GM10266 (cell line): ENCODE results near the gene RHBDD1.

Experiments used
- DNase-seq: peaks from one replicate; pipeline ENCODE4 v3.0.0; 2012; ENCODE audit errors: extremely low spot score
- TF ChIP-seq, protein P1 (sequence below): IDR thresholded peaks from 2 replicates; pipeline ENCODE4 v1.5.1; 2012; ENCODE audit warnings: mild to moderate bottlenecking, low read depth; ENCODE audit not compliant: control insufficient read depth, insufficient read depth; ENCODE audit errors: missing control alignments

The RHBDD1 gene

DNA sequence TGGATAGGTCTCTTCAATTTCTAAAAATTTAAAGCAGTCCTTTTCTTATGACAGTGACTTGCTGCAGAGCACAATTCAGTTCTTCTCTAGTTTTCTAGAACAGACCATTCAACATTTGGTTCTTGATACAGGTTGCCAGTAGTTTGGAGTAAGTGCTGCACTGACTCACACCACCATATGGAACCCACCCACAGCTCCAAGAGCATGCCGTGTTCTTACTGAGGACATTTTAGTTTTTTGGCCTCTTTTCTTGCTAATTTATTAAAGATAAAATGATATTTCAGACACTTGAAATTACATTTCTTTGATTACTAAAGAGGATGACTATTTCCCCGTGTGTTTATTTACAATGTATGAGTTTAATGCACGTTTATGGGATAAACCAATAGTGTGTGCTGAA is 208.1 kb downstream of the RHBDD1 start:
- no peak for DNase-seq
- TF ChIP-seq, protein P1, sequence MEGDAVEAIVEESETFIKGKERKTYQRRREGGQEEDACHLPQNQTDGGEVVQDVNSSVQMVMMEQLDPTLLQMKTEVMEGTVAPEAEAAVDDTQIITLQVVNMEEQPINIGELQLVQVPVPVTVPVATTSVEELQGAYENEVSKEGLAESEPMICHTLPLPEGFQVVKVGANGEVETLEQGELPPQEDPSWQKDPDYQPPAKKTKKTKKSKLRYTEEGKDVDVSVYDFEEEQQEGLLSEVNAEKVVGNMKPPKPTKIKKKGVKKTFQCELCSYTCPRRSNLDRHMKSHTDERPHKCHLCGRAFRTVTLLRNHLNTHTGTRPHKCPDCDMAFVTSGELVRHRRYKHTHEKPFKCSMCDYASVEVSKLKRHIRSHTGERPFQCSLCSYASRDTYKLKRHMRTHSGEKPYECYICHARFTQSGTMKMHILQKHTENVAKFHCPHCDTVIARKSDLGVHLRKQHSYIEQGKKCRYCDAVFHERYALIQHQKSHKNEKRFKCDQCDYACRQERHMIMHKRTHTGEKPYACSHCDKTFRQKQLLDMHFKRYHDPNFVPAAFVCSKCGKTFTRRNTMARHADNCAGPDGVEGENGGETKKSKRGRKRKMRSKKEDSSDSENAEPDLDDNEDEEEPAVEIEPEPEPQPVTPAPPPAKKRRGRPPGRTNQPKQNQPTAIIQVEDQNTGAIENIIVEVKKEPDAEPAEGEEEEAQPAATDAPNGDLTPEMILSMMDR, result no peak
